Endothelial cell of umbilical vein (primary cell): ENCODE data around the gene EML2.

Experiments
- POLR2A ChIP-seq: IDR thresholded peaks from 2 replicates; pipeline ENCODE4 v1.6.1; 2012; ENCODE audit warnings: low read depth, mild to moderate bottlenecking, control low read depth, low read length
- POLR2AphosphoS5 ChIP-seq: IDR thresholded peaks from 2 replicates; pipeline ENCODE4 v1.6.1; 2012; ENCODE audit warnings: low read depth, mild to moderate bottlenecking, control low read depth, low read length, moderate library complexity; ENCODE audit not compliant: insufficient read depth
- TF ChIP-seq, protein P1 (sequence below), 2 donors: IDR thresholded peaks; 1 replicate in 1 of 2; 2 replicates in 1 of 2; pipeline ENCODE4 v1.5.1; 2011; ENCODE audit warnings: low read length in 2 of 2, mild to moderate bottlenecking in 2 of 2, moderate library complexity in 2 of 2, control low read depth in 1 of 2, inconsistent platforms in 1 of 2, low read depth in 1 of 2; ENCODE audit not compliant: insufficient read depth in 1 of 2; ENCODE audit errors: extremely low read depth in 1 of 2
- TF ChIP-seq, protein P2 (sequence below): IDR thresholded peaks from 2 replicates; pipeline ENCODE4 v1.6.1; 2011; ENCODE audit not compliant: insufficient read depth, insufficient read length

DNA sequence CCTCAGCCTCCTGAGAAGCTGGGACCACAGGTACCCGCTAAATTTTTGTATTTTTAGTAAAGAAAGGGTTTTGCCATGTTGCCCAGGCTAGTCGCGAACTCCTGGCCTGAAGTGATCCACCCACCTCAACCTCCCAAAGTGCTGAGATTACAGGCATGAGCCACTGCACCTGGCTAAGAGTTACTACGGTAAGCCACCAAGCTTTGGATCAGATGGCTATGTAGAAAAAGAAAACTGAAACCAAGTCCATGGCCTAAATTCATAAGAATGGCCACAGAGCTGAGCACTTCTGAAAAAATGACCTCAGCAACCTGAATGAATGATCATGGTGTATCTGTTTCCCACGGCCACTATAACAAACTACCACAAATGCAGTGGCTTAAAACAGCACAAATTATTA, 64.0 kb downstream of the EML2 start:
- TF ChIP-seq, protein P1, sequence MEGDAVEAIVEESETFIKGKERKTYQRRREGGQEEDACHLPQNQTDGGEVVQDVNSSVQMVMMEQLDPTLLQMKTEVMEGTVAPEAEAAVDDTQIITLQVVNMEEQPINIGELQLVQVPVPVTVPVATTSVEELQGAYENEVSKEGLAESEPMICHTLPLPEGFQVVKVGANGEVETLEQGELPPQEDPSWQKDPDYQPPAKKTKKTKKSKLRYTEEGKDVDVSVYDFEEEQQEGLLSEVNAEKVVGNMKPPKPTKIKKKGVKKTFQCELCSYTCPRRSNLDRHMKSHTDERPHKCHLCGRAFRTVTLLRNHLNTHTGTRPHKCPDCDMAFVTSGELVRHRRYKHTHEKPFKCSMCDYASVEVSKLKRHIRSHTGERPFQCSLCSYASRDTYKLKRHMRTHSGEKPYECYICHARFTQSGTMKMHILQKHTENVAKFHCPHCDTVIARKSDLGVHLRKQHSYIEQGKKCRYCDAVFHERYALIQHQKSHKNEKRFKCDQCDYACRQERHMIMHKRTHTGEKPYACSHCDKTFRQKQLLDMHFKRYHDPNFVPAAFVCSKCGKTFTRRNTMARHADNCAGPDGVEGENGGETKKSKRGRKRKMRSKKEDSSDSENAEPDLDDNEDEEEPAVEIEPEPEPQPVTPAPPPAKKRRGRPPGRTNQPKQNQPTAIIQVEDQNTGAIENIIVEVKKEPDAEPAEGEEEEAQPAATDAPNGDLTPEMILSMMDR (IDR thresholded peaks at IDR 0.05; ENCODE audit: extremely low read depth in 1 of 2, insufficient read depth in 1 of 2, low read depth in 1 of 2, low read length in 2 of 2), result no peak
- TF ChIP-seq POLR2A (no peak), POLR2AphosphoS5 (no peak)
- TF ChIP-seq, protein P2, sequence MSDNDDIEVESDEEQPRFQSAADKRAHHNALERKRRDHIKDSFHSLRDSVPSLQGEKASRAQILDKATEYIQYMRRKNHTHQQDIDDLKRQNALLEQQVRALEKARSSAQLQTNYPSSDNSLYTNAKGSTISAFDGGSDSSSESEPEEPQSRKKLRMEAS, result no peak
